Measurements from ENCODE around the gene NABP1.
"Not testable (repeated sequence)": the region's sequence is repeated elsewhere in the genome, so short reads cannot be mapped to it uniquely, and the experiment has no call there.

The NABP1 gene

GRCh38 chr2:191677646-191678436 lies at the start of gene NABP1:
NABP1 (plus strand) TSS chr2:191678136; CDS start chr2:191678615, 479 bp downstream.
- DNase-seq: peak; percentile 92

- no peak for DNase-seq
These were observed 48.9 kb upstream of the NABP1 start for GRCh38 chr2:191629001-191629453.

- DNase-seq: no peak
These were observed 47.8 kb upstream of the NABP1 start for GRCh38 chr2:191629976-191630712.

GRCh38 chr2:191631754-191632153 lies 46.2 kb upstream of the NABP1 start:
- peak; percentile 22 for DNase-seq

GRCh38 chr2:191632426-191632825 lies 45.5 kb upstream of the NABP1 start:
- DNase-seq: no peak

- DNase-seq: no peak
These were observed 43.1 kb upstream of the NABP1 start for GRCh38 chr2:191634791-191635190.

GRCh38 chr2:191635333-191636234 lies 42.4 kb upstream of the NABP1 start:
- no peak for DNase-seq

- no peak for DNase-seq
These were observed 41.7 kb upstream of the NABP1 start for GRCh38 chr2:191636235-191636543.

- no peak for DNase-seq
These were observed 41.4 kb upstream of the NABP1 start for GRCh38 chr2:191636586-191636985.

GRCh38 chr2:191637182-191638078 lies 40.5 kb upstream of the NABP1 start:
- DNase-seq: peak; percentile 10

- DNase-seq: peak; percentile 66
These were observed 39.7 kb upstream of the NABP1 start for GRCh38 chr2:191638079-191638801.

GRCh38 chr2:191638802-191639172 lies 39.1 kb upstream of the NABP1 start:
- no peak for DNase-seq

GRCh38 chr2:191641609-191642008 lies 36.3 kb upstream of the NABP1 start:
- DNase-seq: no peak

- DNase-seq: no peak
These were observed 35.4 kb upstream of the NABP1 start for GRCh38 chr2:191642541-191642940.

GRCh38 chr2:191643429-191643828 lies 34.5 kb upstream of the NABP1 start:
- DNase-seq: no peak

- not testable (repeated sequence) for DNase-seq
These were observed 33.3 kb upstream of the NABP1 start for GRCh38 chr2:191644613-191645012.

GRCh38 chr2:191645032-191645431 lies 32.9 kb upstream of the NABP1 start:
- DNase-seq: no peak

- DNase-seq: no peak
These were observed 32.3 kb upstream of the NABP1 start for GRCh38 chr2:191645434-191646162.

GRCh38 chr2:191646163-191646902 lies 31.6 kb upstream of the NABP1 start:
- no peak for DNase-seq

GRCh38 chr2:191649519-191649918 lies 28.4 kb upstream of the NABP1 start:
- DNase-seq: no peak
